Left hindlimb (tissue), 1 donor: ENCODE data around the gene CLASP2.
"Not testable (repeated sequence)": the region's sequence is repeated elsewhere in the genome, so short reads cannot be mapped to it uniquely, and the experiment has no call there.

Experiments used
- DNase-seq: peaks from one replicate; pipeline ENCODE4 v3.0.0-alpha.2; 2018

CLASP2 gene

GRCh38 chr3:33682770-33683169 is 35.3 kb downstream of the CLASP2 start:
- DNase-seq: no peak

- DNase-seq: no peak
Observed at GRCh38 chr3:33681667-33682066, 36.4 kb downstream of the CLASP2 start.

- no peak for DNase-seq
Observed at GRCh38 chr3:33678073-33678472, 40.0 kb downstream of the CLASP2 start.

- DNase-seq: not testable (repeated sequence)
Observed at GRCh38 chr3:33673436-33673835, 44.6 kb downstream of the CLASP2 start.

GRCh38 chr3:33668618-33669017 is 49.4 kb downstream of the CLASP2 start:
- no peak for DNase-seq

GRCh38 chr3:33665294-33665693 is 52.8 kb downstream of the CLASP2 start:
- no peak for DNase-seq

- no peak for DNase-seq
Observed at GRCh38 chr3:33664195-33664594, 53.9 kb downstream of the CLASP2 start.

GRCh38 chr3:33663042-33663441 is 55.0 kb downstream of the CLASP2 start:
- DNase-seq: no peak

- no peak for DNase-seq
Observed at GRCh38 chr3:33659856-33660434, 58.1 kb downstream of the CLASP2 start.

- DNase-seq: peak; percentile 78
Observed at GRCh38 chr3:33658991-33659848, 58.8 kb downstream of the CLASP2 start.

GRCh38 chr3:33658621-33658990 is 59.4 kb downstream of the CLASP2 start:
- DNase-seq: no peak

- no peak for DNase-seq
Observed at GRCh38 chr3:33658039-33658438, 60.0 kb downstream of the CLASP2 start.

- DNase-seq: no peak
Observed at GRCh38 chr3:33652736-33653135, 65.3 kb downstream of the CLASP2 start.

GRCh38 chr3:33651101-33651500 is 67.0 kb downstream of the CLASP2 start:
- not testable (repeated sequence) for DNase-seq

- DNase-seq: no peak
Observed at GRCh38 chr3:33650495-33650894, 67.6 kb downstream of the CLASP2 start.

GRCh38 chr3:33648793-33649192 is 69.3 kb downstream of the CLASP2 start:
- DNase-seq: no peak

GRCh38 chr3:33646406-33646805 is 71.6 kb downstream of the CLASP2 start:
- no peak for DNase-seq

GRCh38 chr3:33645060-33645647 is 72.9 kb downstream of the CLASP2 start:
- DNase-seq: no peak

- no peak for DNase-seq
Observed at GRCh38 chr3:33644582-33644981, 73.5 kb downstream of the CLASP2 start.

GRCh38 chr3:33642806-33643205 is 75.2 kb downstream of the CLASP2 start:
- no peak for DNase-seq

- DNase-seq: no peak
Observed at GRCh38 chr3:33639889-33640288, 78.2 kb downstream of the CLASP2 start.

GRCh38 chr3:33637482-33637881 is 80.6 kb downstream of the CLASP2 start:
- no peak for DNase-seq

- DNase-seq: no peak
Observed at GRCh38 chr3:33636125-33636850, 81.8 kb downstream of the CLASP2 start.
